ENCODE measurements around the gene SEZ6L2.
A peak's percentile ranks its signal among the peaks of the same experiment; 100 is the strongest.
"Not testable (repeated sequence)": the region's sequence is repeated elsewhere in the genome, so short reads cannot be mapped to it uniquely, and the experiment has no call there.

The SEZ6L2 gene

GRCh38 chr16:29835926-29836325 lies 63.4 kb downstream of the SEZ6L2 start:
- no peak for DNase-seq (ENCODE audit: low spot score)
- POLR2A ChIA-PET (ENCODE audit: low non-redundant PET), result no interaction called here
- H3K27ac ChIP-seq, result no peak overlapping the region
- TF ChIP-seq CTCF (conservative IDR thresholded peaks at IDR 0.05; ENCODE audit: low read depth), result no peak
- CTCF ChIA-PET, result no interaction called here

GRCh38 chr16:29834079-29834478 lies 65.3 kb downstream of the SEZ6L2 start:
- DNase-seq (ENCODE audit: low spot score), result no peak
- H3K27ac ChIP-seq, result no peak overlapping the region
- POLR2A ChIA-PET (ENCODE audit: low non-redundant PET), result no interaction called here
- CTCF ChIA-PET, result interaction anchor here (1.2 kb wide), 1 partner anchor 14 kb away, joined by 3 read pairs; no protein-coding TSS in a partner anchor
- no peak for TF ChIP-seq CTCF (conservative IDR thresholded peaks at IDR 0.05; ENCODE audit: low read depth)

- not testable (repeated sequence) for DNase-seq (ENCODE audit: low spot score); H3K27ac ChIP-seq
- ChIA-PET POLR2A (ENCODE audit: low non-redundant PET) (interaction anchor here (0.8 kb wide), 1 partner anchor 9 kb away, joined by 10 read pairs; no protein-coding TSS in a partner anchor), CTCF (interaction anchor here (0.6 kb wide), 1 partner anchor 17 kb away, joined by 3 read pairs; the partner anchor contains the start of gene PAGR1)
Measured at GRCh38 chr16:29833219-29833618, 66.1 kb downstream of the SEZ6L2 start.

- ChIA-PET POLR2A (ENCODE audit: low non-redundant PET) (no interaction called here), CTCF (no interaction called here)
Measured at GRCh38 chr16:29831490-29831889, 67.9 kb downstream of the SEZ6L2 start.

GRCh38 chr16:29830774-29831173 lies 68.6 kb downstream of the SEZ6L2 start:
- no peak for DNase-seq (ENCODE audit: low spot score)
- POLR2A ChIA-PET (ENCODE audit: low non-redundant PET), result no interaction called here
- H3K27ac ChIP-seq, result peak overlapping the region; percentile 14; the same call in 1 of the 2 replicates
- CTCF ChIA-PET, result no interaction called here
- TF ChIP-seq CTCF (conservative IDR thresholded peaks at IDR 0.05; ENCODE audit: low read depth), result no peak

More at GRCh38 chr16:29831490-29831889, 67.9 kb downstream of the SEZ6L2 start:
- no peak for TF ChIP-seq CTCF (conservative IDR thresholded peaks at IDR 0.05; ENCODE audit: low read depth)
- peak overlapping the region; percentile 14; the same call in 1 of the 2 replicates for H3K27ac ChIP-seq
- DNase-seq (ENCODE audit: low spot score), result no peak

- CTCF ChIA-PET, result interaction anchor here (0.8 kb wide), 1 partner anchor 19 kb away, joined by 3 read pairs; no protein-coding TSS in a partner anchor
- POLR2A ChIA-PET (ENCODE audit: low non-redundant PET), result interaction anchor here (0.6 kb wide), 1 partner anchor 99 kb away, joined by 3 read pairs; the partner anchor contains the start of gene KCTD13
- no peak for DNase-seq (ENCODE audit: low spot score)
- peak overlapping the region; percentile 99 for H3K27ac ChIP-seq
- TF ChIP-seq CTCF (conservative IDR thresholded peaks at IDR 0.05; ENCODE audit: low read depth), result no peak
Measured at GRCh38 chr16:29826342-29826695, 73.0 kb downstream of the SEZ6L2 start.

GRCh38 chr16:29825145-29826044 lies 74.0 kb downstream of the SEZ6L2 start:
- DNase-seq (ENCODE audit: low spot score), result peak; percentile 33
- no peak for TF ChIP-seq CTCF (conservative IDR thresholded peaks at IDR 0.05; ENCODE audit: low read depth)
- ChIA-PET POLR2A (ENCODE audit: low non-redundant PET) (no interaction called here), CTCF (interaction anchor here (0.6 to 0.8 kb wide), 2 partner anchors 9 to 18 kb away, joined by 3 to 5 read pairs; no protein-coding TSS in a partner anchor)
- H3K27ac ChIP-seq, result peak overlapping the region; percentile 99

All from RWPE1 (cell line).